Stimulated activated naive CD8-positive, alpha-beta T cell treated with anti-CD3 and anti-CD28 coated beads, Interleukin-15, Interleukin-2, amounts not matched to agents 100 ng/mL and 50 ng/mL, for 24 hours (primary cell): Measurements from ENCODE around the gene CREB3L2.

Experiments used
- H3K27ac Mint-ChIP-seq: one replicate; pipeline ENCODE4 v1.8.0; 2021; ENCODE audit warnings: mild to moderate bottlenecking, mixed read lengths
- H3K27me3 Mint-ChIP-seq: one replicate; pipeline ENCODE4 v1.8.0; 2021; ENCODE audit warnings: mixed read lengths
- H3K36me3 Mint-ChIP-seq: one replicate; pipeline ENCODE4 v1.8.0; 2021; ENCODE audit warnings: low read depth, mixed read lengths
- H3K4me1 Mint-ChIP-seq: one replicate; pipeline ENCODE4 v1.8.0; 2021; ENCODE audit warnings: low read depth, mixed read lengths
- H3K4me3 Mint-ChIP-seq: one replicate; pipeline ENCODE4 v1.8.0; 2021; ENCODE audit warnings: mild to moderate bottlenecking, mixed read lengths
- H3K9me3 Mint-ChIP-seq: one replicate; pipeline ENCODE4 v1.8.0; 2021; ENCODE audit warnings: mixed read lengths

Gene CREB3L2

GRCh38 chr7:137949416-137950262, 52.2 kb downstream of the CREB3L2 start:
- Mint-ChIP-seq H3K9me3 (no peaks in the 10 kb centered on the region), H3K27ac (no peak overlapping the region), H3K36me3 (peaks cover 22% of the 10 kb centered on the region), H3K27me3 (no peaks in the 10 kb centered on the region), H3K4me3 (no peak overlapping the region), H3K4me1 (peaks cover 10% of the 10 kb centered on the region)

GRCh38 chr7:137948845-137949330, 53.0 kb downstream of the CREB3L2 start:
- no peaks in the 10 kb centered on the region for H3K9me3 Mint-ChIP-seq
- H3K4me1 Mint-ChIP-seq, result peaks cover 13% of the 10 kb centered on the region
- H3K27ac Mint-ChIP-seq, result no peak overlapping the region
- no peaks in the 10 kb centered on the region for H3K27me3 Mint-ChIP-seq
- no peak overlapping the region for H3K4me3 Mint-ChIP-seq
- peaks cover 21% of the 10 kb centered on the region for H3K36me3 Mint-ChIP-seq

- H3K9me3 Mint-ChIP-seq, result no peaks in the 10 kb centered on the region
- no peaks in the 10 kb centered on the region for H3K27me3 Mint-ChIP-seq
Measured at GRCh38 chr7:137948083-137948844, 53.6 kb downstream of the CREB3L2 start.

GRCh38 chr7:137947046-137947445, 54.8 kb downstream of the CREB3L2 start:
- H3K36me3 Mint-ChIP-seq, result peaks cover 17% of the 10 kb centered on the region
- no peaks in the 10 kb centered on the region for H3K9me3 Mint-ChIP-seq
- peaks cover 22% of the 10 kb centered on the region for H3K4me1 Mint-ChIP-seq
- no peaks in the 10 kb centered on the region for H3K27me3 Mint-ChIP-seq
- H3K27ac Mint-ChIP-seq, result no peak overlapping the region
- no peak overlapping the region for H3K4me3 Mint-ChIP-seq

More at GRCh38 chr7:137948083-137948844, 53.6 kb downstream of the CREB3L2 start:
- Mint-ChIP-seq H3K4me3 (no peak overlapping the region), H3K4me1 (peaks cover 19% of the 10 kb centered on the region), H3K27ac (no peak overlapping the region), H3K36me3 (peaks cover 15% of the 10 kb centered on the region)

- H3K27me3 Mint-ChIP-seq, result no peaks in the 10 kb centered on the region
- H3K9me3 Mint-ChIP-seq, result no peaks in the 10 kb centered on the region
- H3K4me3 Mint-ChIP-seq, result no peak overlapping the region
- H3K36me3 Mint-ChIP-seq, result peaks cover 20% of the 10 kb centered on the region
- H3K27ac Mint-ChIP-seq, result no peak overlapping the region
- H3K4me1 Mint-ChIP-seq, result peaks cover 22% of the 10 kb centered on the region
Measured at GRCh38 chr7:137946011-137946410, 55.9 kb downstream of the CREB3L2 start.

GRCh38 chr7:137944168-137944567, 57.7 kb downstream of the CREB3L2 start:
- Mint-ChIP-seq H3K4me3 (no peak overlapping the region), H3K36me3 (peaks cover 13% of the 10 kb centered on the region), H3K4me1 (peaks cover 12% of the 10 kb centered on the region), H3K27ac (no peak overlapping the region), H3K9me3 (no peaks in the 10 kb centered on the region), H3K27me3 (no peaks in the 10 kb centered on the region)

GRCh38 chr7:137943132-137943551, 58.7 kb downstream of the CREB3L2 start:
- Mint-ChIP-seq H3K4me1 (peaks cover 12% of the 10 kb centered on the region), H3K27me3 (no peaks in the 10 kb centered on the region), H3K9me3 (no peaks in the 10 kb centered on the region), H3K27ac (no peak overlapping the region), H3K36me3 (peaks cover 13% of the 10 kb centered on the region), H3K4me3 (no peak overlapping the region)

GRCh38 chr7:137942484-137943115, 59.3 kb downstream of the CREB3L2 start:
- Mint-ChIP-seq H3K4me3 (no peak overlapping the region), H3K27me3 (no peaks in the 10 kb centered on the region), H3K27ac (no peak overlapping the region), H3K9me3 (no peaks in the 10 kb centered on the region), H3K4me1 (peaks cover 12% of the 10 kb centered on the region), H3K36me3 (peaks cover 13% of the 10 kb centered on the region)

- Mint-ChIP-seq H3K27ac (no peak overlapping the region), H3K4me1 (peaks cover 19% of the 10 kb centered on the region), H3K27me3 (no peaks in the 10 kb centered on the region), H3K36me3 (peaks cover 8% of the 10 kb centered on the region), H3K9me3 (no peaks in the 10 kb centered on the region), H3K4me3 (no peak overlapping the region)
Measured at GRCh38 chr7:137940656-137941518, 61.0 kb downstream of the CREB3L2 start.

GRCh38 chr7:137940218-137940617, 61.7 kb downstream of the CREB3L2 start:
- H3K27me3 Mint-ChIP-seq, result no peaks in the 10 kb centered on the region
- no peak overlapping the region for H3K4me3 Mint-ChIP-seq
- H3K36me3 Mint-ChIP-seq, result peaks cover 7% of the 10 kb centered on the region
- H3K4me1 Mint-ChIP-seq, result peaks cover 26% of the 10 kb centered on the region
- H3K9me3 Mint-ChIP-seq, result no peaks in the 10 kb centered on the region
- no peak overlapping the region for H3K27ac Mint-ChIP-seq

GRCh38 chr7:137937202-137937560, 64.7 kb downstream of the CREB3L2 start:
- Mint-ChIP-seq H3K27me3 (no peaks in the 10 kb centered on the region), H3K27ac (no peak overlapping the region), H3K9me3 (no peaks in the 10 kb centered on the region), H3K4me1 (peaks cover 39% of the 10 kb centered on the region), H3K36me3 (peaks cover 9% of the 10 kb centered on the region), H3K4me3 (no peak overlapping the region)

GRCh38 chr7:137936509-137937201, 65.2 kb downstream of the CREB3L2 start:
- Mint-ChIP-seq H3K36me3 (peaks cover 8% of the 10 kb centered on the region), H3K4me1 (peaks cover 39% of the 10 kb centered on the region), H3K27me3 (no peaks in the 10 kb centered on the region), H3K4me3 (no peak overlapping the region), H3K9me3 (no peaks in the 10 kb centered on the region), H3K27ac (peak overlapping the region; percentile 77)

- peaks cover 39% of the 10 kb centered on the region for H3K4me1 Mint-ChIP-seq
- no peaks in the 10 kb centered on the region for H3K27me3 Mint-ChIP-seq
- peak overlapping the region; percentile 77 for H3K27ac Mint-ChIP-seq
- peaks cover 8% of the 10 kb centered on the region for H3K36me3 Mint-ChIP-seq
- no peaks in the 10 kb centered on the region for H3K9me3 Mint-ChIP-seq
- H3K4me3 Mint-ChIP-seq, result peak overlapping the region; percentile 67
Measured at GRCh38 chr7:137935884-137936508, 65.9 kb downstream of the CREB3L2 start.
